HepG2 (cell line): ENCODE measurements around the gene PDS5B. TPM values are rescaled to one million over a fixed set of nuclear protein-coding genes. Genes with fewer than 3 reads are reported as not detected.

Experiments
- ATAC-seq: fragments of 200-7000 bp; cut with Tn5 transposase; 3 replicates; pipeline ENCODE4 v1.9.1; 2020; ENCODE audit warnings: mild to moderate bottlenecking, moderate library complexity
- BruUV-seq: library from RNA; stranded (reverse); fragments of 400-500 nt; replicated peaks from 2 replicates; lab custom pipeline; 2021; lab: Mats Ljungman, UMichigan
- CTCF ChIA-PET: fragments of 300-600 bp; formaldehyde crosslinking; extraction: SDS; loops from one replicate; lab custom pipeline; 2021; ENCODE audit warnings: low total read pairs, inconsistent platforms, low intra/inter-chr PET ratio; lab: Yijun Ruan, JAX
- POLR2A ChIA-PET: fragments of 350-600 bp; sonication (Branson Sonifier 250); formaldehyde crosslinking; loops from one replicate; lab custom pipeline; 2020; ENCODE audit warnings: antibody characterized with exemption, inconsistent platforms; lab: Yijun Ruan, JAX
- DNase-seq: peaks from one replicate; pipeline ENCODE4 v3.0.0-alpha.2; 2015; ENCODE audit warnings: low spot score
- FAIRE-seq: peaks from 3 replicates; lab custom pipeline; 2011; peaks lifted over from hg19 to GRCh38; lab: Jason Lieb, UNC
- H2AFZ ChIP-seq: one replicate; pipeline ENCODE4 v1.6.1; 2011; ENCODE audit warnings: low read length, inconsistent platforms
- H3K27ac ChIP-seq: fragments of 300-600 bp; 3 replicates; pipeline ENCODE4 v1.8.0; 2011; ENCODE audit warnings: mixed run types, mild to moderate bottlenecking, mixed read lengths, low read length, inconsistent platforms; ENCODE audit not compliant: insufficient read depth; ENCODE audit errors: extremely low read length
- H3K27me3 ChIP-seq, 2 experiments: fragments of 200-600 bp in 1 of 2; 2 replicates in 1 of 2; 3 replicates in 1 of 2; pipeline versions ENCODE4 v1.6.0 to v1.8.0; 2011; ENCODE audit warnings: low read length in 2 of 2, mild to moderate bottlenecking in 2 of 2, moderate library complexity in 2 of 2, inconsistent platforms in 1 of 2; ENCODE audit not compliant: insufficient read depth in 2 of 2, control insufficient read depth in 1 of 2
- H3K36me3 ChIP-seq, 2 experiments: fragments of 200-600 bp in 1 of 2; replicated peaks in 1 of 2; 2 replicates in 1 of 2; 3 replicates in 1 of 2; pipeline versions ENCODE4 v1.5.1 to v1.8.0; 2011; ENCODE audit warnings: low read length in 2 of 2, inconsistent platforms in 1 of 2; ENCODE audit not compliant: insufficient read depth in 2 of 2, control insufficient read depth in 1 of 2
- H3K4me1 ChIP-seq: 2 replicates; pipeline ENCODE4 v1.5.1; 2012; ENCODE audit warnings: low read length, inconsistent platforms; ENCODE audit not compliant: insufficient read depth
- H3K4me2 ChIP-seq: 2 replicates; pipeline ENCODE4 v1.6.0; 2011; ENCODE audit warnings: low read depth, low read length, inconsistent platforms
- H3K4me3 ChIP-seq, 3 experiments: fragments of 200-600 bp in 1 of 3; sonication (generic), shearing (Covaris generic) in 1 of 3; replicated peaks in 1 of 3; 2 replicates each; pipeline ENCODE4 v1.5.1; 2011 to 2016; ENCODE audit warnings: low read length in 3 of 3, inconsistent platforms in 2 of 3, low read depth in 2 of 3, mild to moderate bottlenecking in 2 of 3, control low read depth in 1 of 3, mixed read lengths in 1 of 3; ENCODE audit not compliant: insufficient read depth in 1 of 3
- H3K79me2 ChIP-seq: one replicate; pipeline ENCODE4 v1.6.1; 2011; ENCODE audit warnings: low read length, inconsistent platforms; ENCODE audit not compliant: insufficient read depth
- H3K9ac ChIP-seq: 2 replicates; pipeline ENCODE4 v1.6.0; 2011; ENCODE audit warnings: mild to moderate bottlenecking, low read depth, low read length, inconsistent platforms; ENCODE audit not compliant: insufficient read depth
- H3K9me3 ChIP-seq: 2 replicates; pipeline ENCODE4 v1.5.1; 2012; ENCODE audit warnings: mild to moderate bottlenecking, low read length
- H4K20me1 ChIP-seq: 2 replicates; pipeline ENCODE4 v1.6.0; 2011; ENCODE audit warnings: inconsistent platforms, mild to moderate bottlenecking, low read length, moderate library complexity; ENCODE audit not compliant: insufficient read depth
- CENPBD1 ChIP-seq: sonication (generic); formaldehyde crosslinking; IDR thresholded peaks from 2 replicates; pipeline ENCODE4 v1.8.0; 2022; ENCODE audit warnings: missing genetic modification reagents, low read depth, mild to moderate bottlenecking, borderline replicate concordance
- DMAP1 ChIP-seq: IDR thresholded peaks from 2 replicates; pipeline ENCODE4 v1.6.1; 2016
- FOXO4 ChIP-seq: sonication (generic); formaldehyde crosslinking; conservative IDR thresholded peaks from 2 replicates; pipeline ENCODE4 v1.8.1; 2023; ENCODE audit warnings: missing genetic modification reagents
- HNRNPH1 ChIP-seq: fragments of 200-400 bp; formaldehyde crosslinking; optimal IDR thresholded peaks from 2 replicates; pipeline ENCODE3; 2017; ENCODE audit warnings: mild to moderate bottlenecking, low read depth, low read length
- IRF2 ChIP-seq: IDR thresholded peaks from 2 replicates; pipeline ENCODE4 v1.6.1; 2018; ENCODE audit warnings: missing genetic modification reagents, missing compliant biosample characterization
- JARID2 ChIP-seq: sonication (generic); formaldehyde crosslinking; IDR thresholded peaks from 2 replicates; pipeline ENCODE4 v1.8.1; 2023; ENCODE audit warnings: missing genetic modification reagents, inconsistent platforms; ENCODE audit not compliant: insufficient replicate concordance
- NFYC ChIP-seq: IDR thresholded peaks from 2 replicates; pipeline ENCODE4 v1.6.1; 2016; ENCODE audit warnings: missing genetic modification reagents, missing compliant biosample characterization
- RBAK ChIP-seq: sonication (generic); formaldehyde crosslinking; IDR thresholded peaks from 2 replicates; pipeline ENCODE4 v1.5.1; 2020; ENCODE audit warnings: mild to moderate bottlenecking, missing genetic modification reagents
- RXRB ChIP-seq: IDR thresholded peaks from 2 replicates; pipeline ENCODE4 v1.6.1; 2016; ENCODE audit warnings: borderline replicate concordance, missing genetic modification reagents, missing compliant biosample characterization
- ZNF10 ChIP-seq: sonication (generic); formaldehyde crosslinking; IDR thresholded peaks from 2 replicates; pipeline ENCODE4 v1.4.0; 2020; ENCODE audit warnings: mild to moderate bottlenecking, low read depth, missing genetic modification reagents, borderline replicate concordance
- ZNF281 ChIP-seq: sonication (generic); formaldehyde crosslinking; IDR thresholded peaks from 2 replicates; pipeline ENCODE4 v1.4.0; 2020; ENCODE audit warnings: missing genetic modification reagents, borderline replicate concordance
- ZNF446 ChIP-seq: sonication (generic); formaldehyde crosslinking; IDR thresholded peaks from 2 replicates; pipeline ENCODE4 v1.5.0; 2020; ENCODE audit warnings: mild to moderate bottlenecking, missing genetic modification reagents
- WGBS: methylation state at CpG from one replicate; pipeline ENCODE4 v1.1.6; 2017; ENCODE audit warnings: low lambda C conversion rate; 5-methylcytosine and 5-hydroxymethylcytosine counted together
- in situ Hi-C: cut with HindIII; loops from 2 replicates; pipeline ENCODE4 v1.10.0; 2017; ENCODE audit warnings: low pct_unique_long_range_greater_than_20kb; ENCODE audit not compliant: extremely low pct_ligation_motif_present
- intact Hi-C: fragments of 100-400 bp; cut with micrococcal nuclease; formaldehyde crosslinking; loops from one replicate; pipeline ENCODE4 v1.10.0; 2022; ENCODE audit not compliant: unreplicated experiment
- polyA plus RNA-seq, 8 experiments: library from polyadenylated mRNA; depleted of rRNA in 3 of 8; stranded (reverse) in 7 of 8; unstranded in 1 of 8; fragments of >200 nt; fragmentation: Illumina TruSeq in 4 of 8; extraction: Trizol in 4 of 8; gene quantifications; 2 replicates each; pipeline versions ENCODE4 v1.2.1 to v1.2.3, GENCODE V29; 2011 to 2016; ENCODE audit warnings: low read depth in 4 of 8, missing spikeins in 1 of 8, mixed read lengths in 1 of 8; ENCODE audit not compliant: insufficient read depth in 1 of 8
- total RNA-seq, 5 experiments: library from RNA; depleted of rRNA; stranded (reverse); fragments of >200 nt; fragmentation: Illumina TruSeq; extraction: Trizol; gene quantifications; 2 replicates each; pipeline ENCODE4 v1.2.3, GENCODE V29; 2016; ENCODE audit warnings: low read depth in 1 of 5

The PDS5B gene
- total and polyA plus RNA-seq, 2 of the 13 experiments (the other 11 are each of a cell fraction or from before 2014, with no cell fraction given) = 5.8 to 24.6 TPM

GRCh38 chr13:32754179-32754578 is 167.9 kb downstream of the PDS5B start:
- no peak overlapping the region for H3K4me3 ChIP-seq
- no peaks in the 10 kb centered on the region for H3K9me3 ChIP-seq
- ATAC-seq (no peak), FAIRE-seq (no peak), DNase-seq (no peak)
- no peak overlapping the region for H3K27ac ChIP-seq
- ChIA-PET POLR2A (no interaction called here), CTCF (no interaction called here)
- 98% methylated on average over 1 of the region's 1 CpG for WGBS
- H3K4me1 ChIP-seq = peaks cover 5% of the 10 kb centered on the region; the same call in 1 of the 2 replicates
- in situ Hi-C loops = no loop called here
- no peaks in the 10 kb centered on the region for H3K27me3 ChIP-seq
- no TSS peak for BruUV-seq
- no peak overlapping the region for H3K4me2 ChIP-seq
- TF ChIP-seq CENPBD1 (CRISPR knock-in tag) (no peak), RXRB (CRISPR knock-in tag) (no peak), NFYC (no peak), IRF2 (CRISPR knock-in tag) (no peak), JARID2 (CRISPR knock-in tag) (no peak), FOXO4 (CRISPR knock-in tag) (no peak), ZNF10 (no peak), HNRNPH1 (no peak), ZNF446 (CRISPR knock-in tag) (no peak), ZNF281 (CRISPR knock-in tag) (no peak), RBAK (no peak), DMAP1 (CRISPR knock-in tag) (no peak)
- H3K79me2 ChIP-seq = no peaks in the 10 kb centered on the region
- H2AFZ ChIP-seq = no peak overlapping the region
- intact Hi-C loops = no loop called here
- H4K20me1 ChIP-seq = no peaks in the 10 kb centered on the region
- peaks cover 0 to 17% of the 10 kb centered on the region in 2 experiments; a peak in 2 of 5 replicates for H3K36me3 ChIP-seq
- H3K9ac ChIP-seq = no peak overlapping the region
